H1 (cell line): ENCODE data around the gene SERPINA1.

Source experiments
- CBX5 ChIP-seq: fragments of 300-800, 300-1000 bp; sonication (generic); IDR thresholded peaks from 2 replicates; pipeline ENCODE4 v1.7.1; 2016; ENCODE audit warnings: antibody characterized with exemption, low read length, low read depth
- EP300 ChIP-seq, 2 experiments: IDR thresholded peaks; 1 replicate in 1 of 2; 2 replicates in 1 of 2; pipeline ENCODE4 v1.6.1; 2011 to 2012; ENCODE audit warnings: low read depth in 2 of 2, low read length in 2 of 2, mild to moderate bottlenecking in 2 of 2, borderline replicate concordance in 1 of 2, inconsistent platforms in 1 of 2, moderate library complexity in 1 of 2
- GTF2F1 ChIP-seq: IDR thresholded peaks from 2 replicates; pipeline ENCODE4 v1.6.1; 2012; ENCODE audit warnings: low read depth, low read length, improper control_type of control experiment, borderline replicate concordance
- JUND ChIP-seq: IDR thresholded peaks from 2 replicates; pipeline ENCODE4 v1.6.1; 2011; ENCODE audit warnings: mild to moderate bottlenecking, improper control_type of control experiment, low read length
- RXRA ChIP-seq: IDR thresholded peaks from 2 replicates; pipeline ENCODE4 v1.6.1; 2011; ENCODE audit warnings: low read depth, mild to moderate bottlenecking, low read length, moderate library complexity; ENCODE audit not compliant: insufficient read depth
- TAF1 ChIP-seq: IDR thresholded peaks from 2 replicates; pipeline ENCODE4 v1.6.1; 2011; ENCODE audit warnings: mild to moderate bottlenecking, low read depth, low read length
- TF ChIP-seq, protein P1 (sequence below), 3 experiments: IDR thresholded peaks; 1 replicate in 2 of 3; 2 replicates in 1 of 3; pipeline versions ENCODE4 v1.5.1 to v1.6.1; 2011; ENCODE audit warnings: low read length in 3 of 3, mild to moderate bottlenecking in 3 of 3, inconsistent platforms in 2 of 3, low read depth in 1 of 3, moderate library complexity in 1 of 3; ENCODE audit not compliant: insufficient read depth in 1 of 3; ENCODE audit errors: control extremely low read depth in 1 of 3
- TF ChIP-seq, protein P2 (sequence below): IDR thresholded peaks from 2 replicates; pipeline ENCODE4 v1.6.1; 2011; ENCODE audit warnings: low read length, improper control_type of control experiment

DNA sequence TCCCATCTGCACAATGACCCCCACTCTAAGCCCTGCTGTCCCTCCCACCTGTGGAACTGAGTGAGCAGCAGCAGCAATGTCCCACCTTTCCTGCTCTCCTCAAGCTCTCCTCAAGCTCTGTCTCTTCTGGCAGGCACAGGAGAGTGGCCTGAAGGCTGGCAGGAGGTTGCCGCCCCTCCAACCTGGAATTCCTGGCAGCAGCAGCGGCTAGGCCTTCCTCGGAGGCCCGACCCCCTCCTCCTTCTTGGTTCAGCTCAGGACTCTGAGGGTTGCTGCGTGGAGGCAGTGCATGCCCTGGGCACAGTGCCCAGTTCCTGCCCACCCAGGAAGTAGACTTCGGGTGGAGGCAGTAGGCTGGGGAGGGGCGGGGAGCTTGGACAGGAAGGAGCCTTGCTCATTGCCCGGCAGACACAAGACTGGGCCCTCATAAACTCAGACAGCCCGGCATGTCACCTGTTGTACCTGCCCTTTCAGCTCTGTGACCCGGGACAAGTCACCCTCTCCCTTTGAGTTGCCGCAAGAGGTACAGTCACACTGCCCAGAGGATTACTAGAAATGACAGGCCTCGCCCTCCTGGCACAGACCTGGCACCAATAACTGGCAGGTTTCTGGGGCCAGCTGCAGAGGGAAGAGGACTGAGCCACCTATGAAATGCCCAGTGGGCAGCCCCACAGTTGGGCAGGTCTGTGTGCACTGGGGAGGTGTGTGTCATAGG lies 2.1 kb upstream of the SERPINA1 start:
- no peak for TF ChIP-seq RXRA
- TF ChIP-seq EP300 (IDR thresholded peaks at IDR 0.05; ENCODE audit: borderline replicate concordance in 1 of 2, low read depth in 2 of 2, low read length in 2 of 2): no peak
- no peak for TF ChIP-seq CBX5
- TF ChIP-seq JUND: no peak
- TF ChIP-seq GTF2F1: no peak
- TF ChIP-seq, protein P1, sequence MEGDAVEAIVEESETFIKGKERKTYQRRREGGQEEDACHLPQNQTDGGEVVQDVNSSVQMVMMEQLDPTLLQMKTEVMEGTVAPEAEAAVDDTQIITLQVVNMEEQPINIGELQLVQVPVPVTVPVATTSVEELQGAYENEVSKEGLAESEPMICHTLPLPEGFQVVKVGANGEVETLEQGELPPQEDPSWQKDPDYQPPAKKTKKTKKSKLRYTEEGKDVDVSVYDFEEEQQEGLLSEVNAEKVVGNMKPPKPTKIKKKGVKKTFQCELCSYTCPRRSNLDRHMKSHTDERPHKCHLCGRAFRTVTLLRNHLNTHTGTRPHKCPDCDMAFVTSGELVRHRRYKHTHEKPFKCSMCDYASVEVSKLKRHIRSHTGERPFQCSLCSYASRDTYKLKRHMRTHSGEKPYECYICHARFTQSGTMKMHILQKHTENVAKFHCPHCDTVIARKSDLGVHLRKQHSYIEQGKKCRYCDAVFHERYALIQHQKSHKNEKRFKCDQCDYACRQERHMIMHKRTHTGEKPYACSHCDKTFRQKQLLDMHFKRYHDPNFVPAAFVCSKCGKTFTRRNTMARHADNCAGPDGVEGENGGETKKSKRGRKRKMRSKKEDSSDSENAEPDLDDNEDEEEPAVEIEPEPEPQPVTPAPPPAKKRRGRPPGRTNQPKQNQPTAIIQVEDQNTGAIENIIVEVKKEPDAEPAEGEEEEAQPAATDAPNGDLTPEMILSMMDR (IDR thresholded peaks at IDR 0.05; ENCODE audit: control extremely low read depth in 1 of 3, insufficient read depth in 1 of 3, low read depth in 1 of 3, low read length in 3 of 3): no peak
- TF ChIP-seq, protein P2, sequence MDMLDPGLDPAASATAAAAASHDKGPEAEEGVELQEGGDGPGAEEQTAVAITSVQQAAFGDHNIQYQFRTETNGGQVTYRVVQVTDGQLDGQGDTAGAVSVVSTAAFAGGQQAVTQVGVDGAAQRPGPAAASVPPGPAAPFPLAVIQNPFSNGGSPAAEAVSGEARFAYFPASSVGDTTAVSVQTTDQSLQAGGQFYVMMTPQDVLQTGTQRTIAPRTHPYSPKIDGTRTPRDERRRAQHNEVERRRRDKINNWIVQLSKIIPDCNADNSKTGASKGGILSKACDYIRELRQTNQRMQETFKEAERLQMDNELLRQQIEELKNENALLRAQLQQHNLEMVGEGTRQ: no peak
- no peak for TF ChIP-seq TAF1
